ENCODE results near the gene C1orf105. TPM values are rescaled to one million over a fixed set of nuclear protein-coding genes. Genes with fewer than 3 reads are reported as not detected.
A peak's percentile ranks its signal among the peaks of the same experiment; 100 is the strongest.

C1orf105 gene
- total RNA-seq, 4 donors from 2014 or later, result not detected

- H3K4me3 ChIP-seq, result no peak overlapping the region
- no peaks in the 10 kb centered on the region for H3K27me3 ChIP-seq
- H3K4me1 ChIP-seq, result peaks cover 0 to 19% (median 0%) of the 10 kb centered on the region in 3 donors
- H3K27ac ChIP-seq, result no peak overlapping the region
- no peak for TF ChIP-seq POLR2A (IDR thresholded peaks at IDR 0.05)
- no peak for TF ChIP-seq POLR2AphosphoS5 (IDR thresholded peaks at IDR 0.05)
- no peak for TF ChIP-seq EP300 (IDR thresholded peaks at IDR 0.05)
- no peak for TF ChIP-seq CTCF (IDR thresholded peaks at IDR 0.05)
- H3K9me3 ChIP-seq, result no peaks in the 10 kb centered on the region
- H3K36me3 ChIP-seq, result no peaks in the 10 kb centered on the region
- ATAC-seq, result no peak
These were observed 42.9 kb upstream of the C1orf105 start for GRCh38 chr1:172377565-172377964.

- peaks cover 0 to 25% (median 0%) of the 10 kb centered on the region in 3 donors for H3K4me1 ChIP-seq
- no peaks in the 10 kb centered on the region for H3K36me3 ChIP-seq
- H3K4me3 ChIP-seq, result no peak overlapping the region
- no peaks in the 10 kb centered on the region for H3K27me3 ChIP-seq
- TF ChIP-seq POLR2AphosphoS5 (IDR thresholded peaks at IDR 0.05) (no peak), CTCF (IDR thresholded peaks at IDR 0.05) (no peak), POLR2A (IDR thresholded peaks at IDR 0.05) (no peak), EP300 (IDR thresholded peaks at IDR 0.05) (no peak)
- H3K9me3 ChIP-seq, result no peaks in the 10 kb centered on the region
- 88 to 91% methylated on average over 1 of the region's 1 CpG for WGBS, 2 donors (ENCODE audit: low coverage in 1 of 2)
- H3K27ac ChIP-seq, result no peak overlapping the region
- no peak for ATAC-seq
These were observed 42.2 kb upstream of the C1orf105 start for GRCh38 chr1:172378109-172378760.

DNA sequence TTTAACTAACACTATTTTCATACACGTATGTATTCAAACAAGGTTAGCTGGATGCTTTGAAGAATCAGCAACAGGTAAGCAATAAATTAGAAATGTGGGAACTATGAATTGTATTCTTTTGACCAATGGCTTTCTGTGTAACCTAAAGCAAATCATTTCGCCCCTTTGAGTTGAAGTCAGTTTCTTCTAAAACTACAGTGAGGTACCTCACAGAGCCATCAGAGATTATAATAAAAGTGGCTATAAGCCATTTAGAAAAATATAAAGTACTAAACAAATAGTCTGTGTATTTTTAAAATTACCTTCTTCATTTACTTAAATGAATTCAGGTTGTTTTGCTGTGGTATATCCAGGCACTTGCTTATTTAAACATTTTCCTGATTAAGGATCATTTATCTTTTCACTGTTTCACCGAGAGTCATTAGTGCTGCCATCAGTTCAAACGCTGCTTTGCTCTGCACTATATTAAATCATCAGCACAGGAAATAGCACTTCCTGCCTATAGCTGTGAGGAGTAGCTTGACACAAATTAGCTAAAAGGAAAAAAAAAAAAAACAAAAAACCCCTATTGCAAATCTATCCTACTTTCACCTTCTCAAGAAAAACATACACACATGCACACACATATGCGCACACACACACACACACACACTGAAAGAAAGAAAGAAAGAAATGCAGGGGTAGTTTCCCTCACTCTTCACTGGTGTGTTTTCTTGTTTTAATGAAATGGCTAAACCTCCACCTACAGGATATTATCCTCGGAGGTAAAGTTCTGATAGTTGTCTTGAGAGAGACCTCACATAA, 39.8 kb upstream of the C1orf105 start:
- no peaks in the 10 kb centered on the region for H3K9me3 ChIP-seq
- WGBS, 2 donors (ENCODE audit: low coverage in 1 of 2), result 38 to 45% methylated on average over 4 to 6 of the region's 6 CpGs
- H3K36me3 ChIP-seq, result no peaks in the 10 kb centered on the region
- H3K4me1 ChIP-seq, result peaks cover 0 to 39% (median 3%) of the 10 kb centered on the region in 3 donors
- H3K27ac ChIP-seq, result no peak overlapping the region
- no peak for ATAC-seq
- H3K4me3 ChIP-seq, result no peak overlapping the region
- TF ChIP-seq CTCF (IDR thresholded peaks at IDR 0.05), result no peak
- no peak for TF ChIP-seq EP300 (IDR thresholded peaks at IDR 0.05)
- no peaks in the 10 kb centered on the region for H3K27me3 ChIP-seq

GRCh38 chr1:172381946-172382345, 38.5 kb upstream of the C1orf105 start:
- Histone ChIP-seq H3K9me3 (no peaks in the 10 kb centered on the region), H3K4me3 (no peak overlapping the region), H3K27ac (peak overlapping the region in 2 of 4 donors; percentile 58 to 63), H3K36me3 (no peaks in the 10 kb centered on the region), H3K4me1 (peaks cover 0 to 39% (median 3%) of the 10 kb centered on the region in 3 donors), H3K27me3 (no peaks in the 10 kb centered on the region)
- 75 to 89% methylated on average over 2 of the region's 2 CpGs for WGBS, 2 donors (ENCODE audit: low coverage in 1 of 2)
- no peak for ATAC-seq
- no peak for TF ChIP-seq POLR2AphosphoS5 (IDR thresholded peaks at IDR 0.05)
- no peak for TF ChIP-seq POLR2A (IDR thresholded peaks at IDR 0.05)
- no peak for TF ChIP-seq CTCF (IDR thresholded peaks at IDR 0.05)
- TF ChIP-seq EP300 (IDR thresholded peaks at IDR 0.05), result no peak

- no peak for TF ChIP-seq POLR2AphosphoS5 (IDR thresholded peaks at IDR 0.05)
- TF ChIP-seq CTCF (IDR thresholded peaks at IDR 0.05), result no peak
- TF ChIP-seq EP300 (IDR thresholded peaks at IDR 0.05), result no peak
- TF ChIP-seq POLR2A (IDR thresholded peaks at IDR 0.05), result no peak
- ATAC-seq, result no peak
- WGBS, 2 donors (ENCODE audit: low coverage in 1 of 2), result 57 to 63% methylated on average over 1 of the region's 1 CpG
- peaks cover 0 to 39% (median 3%) of the 10 kb centered on the region in 3 donors for H3K4me1 ChIP-seq
- peak overlapping the region in 2 of 4 donors; percentile 58 to 63 for H3K27ac ChIP-seq
- H3K4me3 ChIP-seq, result no peak overlapping the region
- no peaks in the 10 kb centered on the region for H3K27me3 ChIP-seq
- H3K9me3 ChIP-seq, result no peaks in the 10 kb centered on the region
- H3K36me3 ChIP-seq, result no peaks in the 10 kb centered on the region
These were observed 38.1 kb upstream of the C1orf105 start for GRCh38 chr1:172382406-172382805.

Data from gastroesophageal sphincter (tissue), 4 donors.